Ovary (tissue), 9 donors: ENCODE data around the gene TEX44. TPM values are rescaled to one million over a fixed set of nuclear protein-coding genes. Genes with fewer than 3 reads are reported as not detected.

Experiments
- DNase-seq, 5 donors: peaks; one replicate each; pipeline ENCODE4 v3.0.0-alpha.2; 2019 to 2020
- H3K27ac ChIP-seq, 2 donors: fragments of 200-600 bp; one replicate each; pipeline versions ENCODE4 v1.5.1 to v1.8.0; 2019 to 2022
- H3K27me3 ChIP-seq: fragments of 200-600 bp; one replicate; pipeline ENCODE4 v1.8.0; 2022
- H3K36me3 ChIP-seq: fragments of 200-600 bp; sonication (generic); one replicate; pipeline ENCODE4 v1.5.1; 2019
- H3K4me1 ChIP-seq: one replicate; pipeline ENCODE4 v1.8.1; 2013; ENCODE audit warnings: mild to moderate bottlenecking, moderate library complexity; ENCODE audit not compliant: insufficient read depth
- H3K4me3 ChIP-seq: fragments of 200-600 bp; sonication (generic); one replicate; pipeline ENCODE4 v1.5.1; 2017
- H3K9me3 ChIP-seq, 2 donors: fragments of 200-600 bp in 1 of 2; sonication (generic) in 1 of 2; one replicate each; pipeline versions ENCODE4 v1.5.1 to v1.8.1; 2013 to 2019; ENCODE audit warnings: mild to moderate bottlenecking in 1 of 2, moderate library complexity in 1 of 2
- CTCF ChIP-seq, 3 donors: fragments of 450-650 bp in 2 of 3; fragments of 200-600 bp in 1 of 3; IDR thresholded peaks; one replicate each; pipeline versions ENCODE4 v1.5.1 to v1.8.0; 2016 to 2022; ENCODE audit warnings: antibody characterized with exemption in 3 of 3, mild to moderate bottlenecking in 1 of 3
- EP300 ChIP-seq: sonication (generic); formaldehyde crosslinking; IDR thresholded peaks from one replicate; pipeline ENCODE4 v1.6.1; 2017; ENCODE audit warnings: antibody characterized with exemption
- POLR2A ChIP-seq: fragments of 450-650 bp; IDR thresholded peaks from one replicate; pipeline ENCODE4 v1.6.1; 2017; ENCODE audit warnings: antibody characterized with exemption, mild to moderate bottlenecking, moderate library complexity
- WGBS, 3 donors: extraction: QIAGEN DNeasy Blood & Tissue Kit in 1 of 3; methylation state at CpG; one replicate each; pipeline versions ENCODE4 v1.1.5 to v1.1.7; 2013 to 2017; 5-methylcytosine and 5-hydroxymethylcytosine counted together
- intact Hi-C, 4 donors: fragments of 100-400 bp; cut with DNase I; formaldehyde crosslinking; loops; one replicate each; pipeline versions ENCODE4 v1.11.0 to v1.15.1; 2022 to 2023
- polyA plus RNA-seq, 2 donors: library from polyadenylated mRNA; stranded (reverse); fragments of 200-250 nt in 1 of 2; fragments of 350-450 nt in 1 of 2; fragmentation: Illumina TruSeq in 1 of 2; extraction: RNeasy Lipid Tissue Mini Kit (QIAGEN cat#74804) in 1 of 2; gene quantifications; one replicate each; pipeline ENCODE4 v1.2.3, GENCODE V29; 2013 to 2014
- total RNA-seq, 7 donors: library from RNA; depleted of rRNA in 2 of 7; stranded (reverse); fragments of >200 nt in 2 of 7; fragmentation: NEBNext Ultra II Directional in 3 of 7; extraction: Animal tissue kit (Norgen Biotek cat#: 25700) in 3 of 7; gene quantifications; one replicate each; pipeline versions ENCODE4 v1.1.0 to v1.2.4, GENCODE V29; 2016 to 2023
- donor health status: DM: no; HTN: no; CAD: no; lungs with moderate emphysema.
- donor health status: DM: no; HTN: no; CAD: no.
- donor health status: Bipolar disorder and iron deficiency.
- donor health status: DM: yes; HTN: yes; CAD: no.
- donor health status: DM: no; HTN: no; CAD: no.
- donor health status: DM: yes; HTN: yes; CAD: no.

Gene TEX44
- total and polyA plus RNA-seq, 9 donors = not detected

GRCh38 chr2:231640641-231641111 is 48.0 kb downstream of the TEX44 start:
- intact Hi-C loops = no loop called here
- Histone ChIP-seq H3K4me1 (peaks cover 4% of the 10 kb centered on the region), H3K4me3 (no peak overlapping the region), H3K27ac (peak overlapping the region; percentile 44 to 48), H3K36me3 (no peaks in the 10 kb centered on the region), H3K27me3 (no peaks in the 10 kb centered on the region), H3K9me3 (no peaks in the 10 kb centered on the region)
- DNase-seq = peak in 2 of 5 donors; percentile 48 to 52
- WGBS, 3 donors = 55 to 73% (median 67%) methylated on average over 10 to 11 of the region's 11 CpGs
- no peak for TF ChIP-seq EP300
- TF ChIP-seq CTCF (IDR thresholded peaks at IDR 0.05) = no peak
- TF ChIP-seq POLR2A = no peak

DNA sequence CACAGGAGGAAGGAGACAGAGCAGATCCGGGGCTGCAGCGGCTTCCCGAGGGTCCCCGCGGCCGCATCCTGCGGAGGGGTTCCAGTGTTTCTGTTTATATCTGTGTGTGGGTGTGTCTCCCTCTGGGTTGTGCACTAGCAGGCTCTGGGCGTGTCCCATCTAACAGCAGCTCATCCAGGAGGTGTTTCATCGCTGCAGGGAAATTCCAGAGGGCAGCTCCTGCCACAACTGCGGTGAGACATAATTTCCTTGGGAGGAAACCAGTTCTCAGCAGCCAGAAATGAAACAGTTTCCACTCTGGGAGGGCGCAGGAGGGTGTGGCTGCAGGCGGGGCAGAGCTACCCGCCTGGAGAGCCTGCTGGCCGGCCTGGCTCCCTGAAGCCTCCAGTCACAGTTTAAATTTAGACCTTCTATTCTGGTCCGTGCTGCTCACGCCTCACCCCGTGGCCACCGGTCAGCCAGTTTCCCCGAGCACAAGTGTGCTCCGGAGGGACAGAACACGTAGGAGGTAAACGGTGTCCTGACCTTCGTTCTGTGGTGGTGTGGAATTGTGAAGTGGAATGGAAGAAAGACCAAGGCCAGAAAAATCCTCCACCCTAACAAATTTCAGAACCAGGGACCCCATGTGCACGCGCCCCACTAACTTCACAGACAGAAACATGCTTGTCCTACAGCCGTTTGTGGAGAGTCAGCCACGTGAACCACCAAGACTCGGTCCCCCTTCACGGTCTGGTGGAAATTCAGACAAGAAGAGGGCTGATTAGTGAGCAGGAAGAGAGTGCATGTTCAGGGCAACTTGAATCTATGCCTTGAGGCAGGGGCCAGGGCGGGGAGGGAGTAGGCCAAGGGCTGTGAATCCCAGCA is 50.2 kb downstream of the TEX44 start:
- H3K4me3 ChIP-seq = peak overlapping the region; percentile 14
- H3K36me3 ChIP-seq = no peaks in the 10 kb centered on the region
- peak; percentile 70 for TF ChIP-seq EP300
- TF ChIP-seq CTCF (IDR thresholded peaks at IDR 0.05) = no peak
- TF ChIP-seq POLR2A = no peak
- 14 to 26% (median 19%) methylated on average over 30 of the region's 30 CpGs for WGBS, 3 donors
- intact Hi-C loops = loop anchor here in 1 of 4 donors (2.0 kb wide), 1 partner anchor 24 kb away; no protein-coding TSS in a partner anchor
- peak; percentile 74 to 86 (median 79) for DNase-seq
- H3K27me3 ChIP-seq = no peaks in the 10 kb centered on the region
- no peaks in the 10 kb centered on the region for H3K9me3 ChIP-seq
- H3K27ac ChIP-seq = peak overlapping the region; percentile 35 to 73
- peaks cover 4% of the 10 kb centered on the region for H3K4me1 ChIP-seq

DNA sequence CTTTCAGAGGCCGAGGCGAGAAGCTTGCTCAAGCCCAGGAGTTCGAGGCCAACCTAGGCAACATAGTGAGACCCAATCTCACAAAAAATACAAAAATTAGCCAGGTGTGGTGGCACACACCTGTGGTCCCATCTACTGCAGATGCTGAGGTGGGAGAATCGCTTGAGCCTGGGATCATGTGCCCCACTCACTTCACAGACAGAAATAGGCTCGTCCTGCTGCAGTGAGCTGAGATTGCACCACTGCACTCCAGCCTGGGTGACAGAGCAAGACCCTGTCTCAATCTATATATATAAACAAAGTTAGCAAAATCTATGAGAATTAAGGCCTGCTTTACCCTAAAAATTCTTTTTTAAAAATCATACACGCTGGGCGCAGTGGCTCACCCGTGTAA is 50.8 kb downstream of the TEX44 start:
- Histone ChIP-seq H3K27me3 (no peaks in the 10 kb centered on the region), H3K4me3 (no peak overlapping the region), H3K27ac (peak overlapping the region; percentile 35 to 73), H3K36me3 (no peaks in the 10 kb centered on the region), H3K4me1 (peaks cover 4% of the 10 kb centered on the region), H3K9me3 (no peaks in the 10 kb centered on the region)
- 86 to 93% (median 89%) methylated on average over 8 of the region's 8 CpGs for WGBS, 3 donors
- no peak for DNase-seq
- TF ChIP-seq POLR2A (no peak), CTCF (IDR thresholded peaks at IDR 0.05) (no peak), EP300 (no peak)
- intact Hi-C loops = loop anchor here in 1 of 4 donors (2.0 kb wide), 1 partner anchor 23 kb away; no protein-coding TSS in a partner anchor

Other genes with a start within 250 kb of the TEX44 start
- 10 to 100 TPM; 13.1 to 34.0 (median 25.2) TPM for gene B3GNT7, start 197.2 kb upstream of the TEX44 start, total RNA-seq
- gene B3GNT7, start 197.2 kb upstream of the TEX44 start, polyA plus RNA-seq = 1 to 10 TPM; 4.8 to 6.8 TPM
- 100 to 1,000 TPM; 111 to 565 (median 509) TPM for gene NCL, start 128.4 kb upstream of the TEX44 start, total RNA-seq
- 100 to 1,000 TPM; 266 to 724 TPM for gene NCL, start 128.4 kb upstream of the TEX44 start, polyA plus RNA-seq
- under 1 TPM in 3 of 7 donors, not detected in 4; 0.10 to 0.56 (median 0.17) TPM for gene NMUR1, start 62.4 kb upstream of the TEX44 start, total RNA-seq
- gene NMUR1, start 62.4 kb upstream of the TEX44 start, polyA plus RNA-seq = under 1 TPM; 0.31 to 0.40 TPM
- gene PTMA, start 115.7 kb downstream of the TEX44 start, total RNA-seq = 1,000 to 10,000 TPM in 2 of 7 donors, 100 to 1,000 TPM in 5; 755 to 1,301 (median 902) TPM
- 1,000 to 10,000 TPM; 1,827 to 1,991 TPM for gene PTMA, start 115.7 kb downstream of the TEX44 start, polyA plus RNA-seq
- gene PDE6D, start 188.4 kb downstream of the TEX44 start, total RNA-seq = 10 to 100 TPM; 13.7 to 22.9 (median 16.9) TPM
- 10 to 100 TPM; 21.6 to 32.9 TPM for gene PDE6D, start 188.4 kb downstream of the TEX44 start, polyA plus RNA-seq
- gene COPS7B, start 193.6 kb downstream of the TEX44 start, total RNA-seq = 10 to 100 TPM; 16.9 to 30.8 (median 24.8) TPM
- 10 to 100 TPM; 22.6 to 30.5 TPM for gene COPS7B, start 193.6 kb downstream of the TEX44 start, polyA plus RNA-seq